HCT116 (cell line): Measurements from ENCODE around the gene OAS2. TPM values are rescaled to one million over a fixed set of nuclear protein-coding genes. Genes with fewer than 3 reads are reported as not detected.

ENCODE experiments used
- ATAC-seq: fragments of 200-7000 bp; cut with Tn5 transposase; 2 replicates; pipeline ENCODE4 v1.9.1; 2020; ENCODE audit warnings: mild to moderate bottlenecking, moderate library complexity
- BruUV-seq: library from RNA; stranded (reverse); fragments of 400-500 nt; replicated peaks from 2 replicates; lab custom pipeline; 2021; lab: Mats Ljungman, UMichigan
- CTCF ChIA-PET: fragments of 300-600 bp; sonication (Branson Sonifier 250); formaldehyde crosslinking; loops from one replicate; lab custom pipeline; 2021; ENCODE audit warnings: antibody characterized with exemption; lab: Charles Lee
- POLR2A ChIA-PET: fragments of 300-600, 350-600 bp; sonication (Branson Sonifier 250); formaldehyde crosslinking; loops from one replicate; lab custom pipeline; 2021; ENCODE audit warnings: antibody characterized with exemption; lab: Charles Lee
- RAD21 ChIA-PET, 2 experiments: fragments of 300-600 bp; sonication (Branson Sonifier 250); formaldehyde crosslinking; loops; one replicate each; lab custom pipeline; 2023; ENCODE audit warnings: low total read pairs in 2 of 2; ENCODE audit not compliant: uncharacterized antibody in 2 of 2, unreplicated experiment in 2 of 2, low non-redundant PET in 1 of 2; lab: Charles Lee
- DNase-seq: peaks from one replicate; pipeline ENCODE4 v3.0.0-alpha.2; 2010; ENCODE audit warnings: low read depth, low spot score
- H2AFZ ChIP-seq: fragments of 200-600 bp; shearing (Covaris generic), sonication (generic); 2 replicates; pipeline ENCODE4 v1.6.1; 2017; ENCODE audit warnings: low read depth, mixed run types, mixed read lengths, antibody characterized with exemption, low read length; ENCODE audit not compliant: poor library complexity, severe bottlenecking
- H3K27ac ChIP-seq: 2 replicates; pipeline ENCODE4 v1.5.1; 2012; ENCODE audit warnings: low read depth, low read length
- H3K27me3 ChIP-seq: fragments of 200-600 bp; sonication (generic); 2 replicates; pipeline ENCODE4 v1.6.1; 2016; ENCODE audit warnings: mixed run types, low read length, mixed read lengths; ENCODE audit not compliant: insufficient read depth
- H3K36me3 ChIP-seq, 2 experiments: fragments of 200-500 bp in 1 of 2; fragments of 200-600 bp in 1 of 2; sonication (Bioruptor generic) in 1 of 2; sonication (generic) in 1 of 2; 2 replicates each; pipeline versions ENCODE4 v1.5.1 to v1.6.1; 2014 to 2016; ENCODE audit warnings: low read length in 2 of 2, inconsistent platforms in 1 of 2, mixed read lengths in 1 of 2, mixed run types in 1 of 2; ENCODE audit not compliant: insufficient read depth in 2 of 2, control insufficient read depth in 1 of 2
- H3K4me1 ChIP-seq, 2 experiments: fragments of 200-600 bp in 1 of 2; sonication (generic) in 1 of 2; 2 replicates each; pipeline versions ENCODE4 v1.5.1 to v1.6.1; 2012 to 2017; ENCODE audit warnings: low read length in 2 of 2, inconsistent platforms in 1 of 2, mild to moderate bottlenecking in 1 of 2, mixed read lengths in 1 of 2, mixed run types in 1 of 2, moderate library complexity in 1 of 2; ENCODE audit not compliant: insufficient read depth in 2 of 2, control insufficient read depth in 1 of 2
- H3K4me2 ChIP-seq: fragments of 200-600 bp; sonication (generic); 2 replicates; pipeline ENCODE4 v1.6.1; 2017; ENCODE audit warnings: mixed run types, low read length, mixed read lengths
- H3K4me3 ChIP-seq, 2 experiments: fragments of 200-600 bp in 1 of 2; sonication (generic) in 1 of 2; replicated peaks in 1 of 2; 2 replicates each; pipeline ENCODE4 v1.5.1; 2011 to 2016; ENCODE audit warnings: low read length in 2 of 2, control low read depth in 1 of 2, low read depth in 1 of 2, mild to moderate bottlenecking in 1 of 2, mixed read lengths in 1 of 2, mixed run types in 1 of 2
- H3K79me2 ChIP-seq: fragments of 200-600 bp; sonication (generic); 2 replicates; pipeline ENCODE4 v1.6.1; 2017; ENCODE audit warnings: mild to moderate bottlenecking, mixed run types, low read length, moderate library complexity, mixed read lengths; ENCODE audit not compliant: insufficient read depth
- H3K9ac ChIP-seq: fragments of 200-600 bp; sonication (generic); 2 replicates; pipeline ENCODE4 v1.6.1; 2016; ENCODE audit warnings: low read length, mixed read lengths
- H3K9me2 ChIP-seq: fragments of 200-600 bp; sonication (generic), shearing (Covaris generic); 2 replicates; pipeline ENCODE4 v1.6.1; 2017; ENCODE audit warnings: mixed run types, mild to moderate bottlenecking, moderate library complexity; ENCODE audit not compliant: insufficient read depth
- H3K9me3 ChIP-seq, 2 experiments: fragments of 200-500 bp in 1 of 2; fragments of 200-600 bp in 1 of 2; sonication (Bioruptor generic) in 1 of 2; sonication (generic) in 1 of 2; 2 replicates each; pipeline ENCODE4 v1.6.1; 2014 to 2017; ENCODE audit warnings: low read length in 2 of 2, mixed read lengths in 2 of 2, inconsistent platforms in 1 of 2, low read depth in 1 of 2, mild to moderate bottlenecking in 1 of 2, mixed run types in 1 of 2, moderate library complexity in 1 of 2; ENCODE audit not compliant: control insufficient read depth in 1 of 2, insufficient read depth in 1 of 2
- H4K20me1 ChIP-seq: fragments of 200-600 bp; sonication (generic), shearing (Covaris generic); 2 replicates; pipeline ENCODE4 v1.6.1; 2017; ENCODE audit warnings: mixed run types, mild to moderate bottlenecking, moderate library complexity; ENCODE audit not compliant: insufficient read depth
- CEBPB ChIP-seq: IDR thresholded peaks from 2 replicates; pipeline ENCODE4 v1.6.1; 2012; ENCODE audit warnings: low read depth
- CTCF ChIP-seq, 3 experiments: fragments of 200-600 bp in 1 of 3; sonication (generic) in 1 of 3; IDR thresholded peaks in 2 of 3; conservative IDR thresholded peaks in 1 of 3; 2 replicates each; pipeline ENCODE4 v1.5.1; 2012 to 2017; ENCODE audit warnings: low read depth in 2 of 3, low read length in 2 of 3, antibody characterized with exemption in 1 of 3, borderline replicate concordance in 1 of 3, control low read depth in 1 of 3, mild to moderate bottlenecking in 1 of 3, mixed read lengths in 1 of 3, mixed run types in 1 of 3, moderate library complexity in 1 of 3; ENCODE audit not compliant: insufficient read depth in 1 of 3
- EZH2 ChIP-seq: fragments of 200-600 bp; sonication (generic); IDR thresholded peaks from 2 replicates; pipeline ENCODE4 v1.6.1; 2017; ENCODE audit warnings: antibody characterized with exemption, mixed run types
- EZH2phosphoT487 ChIP-seq: fragments of 200-600 bp; IDR thresholded peaks from 2 replicates; pipeline ENCODE4 v1.6.1; 2018; ENCODE audit warnings: antibody characterized with exemption, borderline replicate concordance
- JUND ChIP-seq: IDR thresholded peaks from 2 replicates; pipeline ENCODE4 v1.6.1; 2012
- POLR2A ChIP-seq: IDR thresholded peaks from 2 replicates; pipeline ENCODE4 v1.7.0; 2011; ENCODE audit warnings: borderline replicate concordance; ENCODE audit not compliant: insufficient read depth, insufficient read length; ENCODE audit errors: extremely low read depth
- POLR2AphosphoS5 ChIP-seq: IDR thresholded peaks from 2 replicates; pipeline ENCODE4 v1.6.1; 2011; ENCODE audit warnings: mild to moderate bottlenecking, low read depth, low read length, moderate library complexity
- RAD21 ChIP-seq: IDR thresholded peaks from 2 replicates; pipeline ENCODE4 v1.6.1; 2012; ENCODE audit warnings: low read depth, mild to moderate bottlenecking
- REST ChIP-seq: IDR thresholded peaks from 2 replicates; pipeline ENCODE4 v1.6.1; 2012; ENCODE audit warnings: low read depth
- SP1 ChIP-seq: IDR thresholded peaks from 2 replicates; pipeline ENCODE4 v1.6.1; 2012; ENCODE audit warnings: low read depth
- SRF ChIP-seq: IDR thresholded peaks from 2 replicates; pipeline ENCODE4 v1.6.1; 2012; ENCODE audit warnings: low read depth
- ZFX ChIP-seq: fragments of 450-650 bp; IDR thresholded peaks from 2 replicates; pipeline ENCODE4 v1.6.1; 2017
- intact Hi-C: fragments of 100-400 bp; cut with micrococcal nuclease; formaldehyde crosslinking; loops from 2 replicates; pipeline ENCODE4 v1.10.0; 2022
- total RNA-seq: library from RNA; stranded (reverse); gene quantifications from one replicate; pipeline ENCODE4 v1.2.1, GENCODE V29; 2021; ENCODE audit not compliant: unreplicated experiment
- TF ChIP-seq, protein P1 (sequence below): IDR thresholded peaks from 2 replicates; pipeline ENCODE4 v1.6.1; 2011; ENCODE audit warnings: mild to moderate bottlenecking, low read length, moderate library complexity; ENCODE audit not compliant: insufficient replicate concordance; ENCODE audit errors: extremely low read depth
- TF ChIP-seq, protein P2 (sequence below): IDR thresholded peaks from 2 replicates; pipeline ENCODE4 v1.6.1; 2012

OAS2 gene
- total RNA-seq, 1 experiment from 2014 or later = 0.30 TPM

GRCh38 chr12:112964915-112965314, 13.4 kb upstream of the OAS2 start (continued):
- TF ChIP-seq, protein P1, sequence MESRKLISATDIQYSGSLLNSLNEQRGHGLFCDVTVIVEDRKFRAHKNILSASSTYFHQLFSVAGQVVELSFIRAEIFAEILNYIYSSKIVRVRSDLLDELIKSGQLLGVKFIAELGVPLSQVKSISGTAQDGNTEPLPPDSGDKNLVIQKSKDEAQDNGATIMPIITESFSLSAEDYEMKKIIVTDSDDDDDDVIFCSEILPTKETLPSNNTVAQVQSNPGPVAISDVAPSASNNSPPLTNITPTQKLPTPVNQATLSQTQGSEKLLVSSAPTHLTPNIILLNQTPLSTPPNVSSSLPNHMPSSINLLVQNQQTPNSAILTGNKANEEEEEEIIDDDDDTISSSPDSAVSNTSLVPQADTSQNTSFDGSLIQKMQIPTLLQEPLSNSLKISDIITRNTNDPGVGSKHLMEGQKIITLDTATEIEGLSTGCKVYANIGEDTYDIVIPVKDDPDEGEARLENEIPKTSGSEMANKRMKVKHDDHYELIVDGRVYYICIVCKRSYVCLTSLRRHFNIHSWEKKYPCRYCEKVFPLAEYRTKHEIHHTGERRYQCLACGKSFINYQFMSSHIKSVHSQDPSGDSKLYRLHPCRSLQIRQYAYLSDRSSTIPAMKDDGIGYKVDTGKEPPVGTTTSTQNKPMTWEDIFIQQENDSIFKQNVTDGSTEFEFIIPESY = no peak
- TF ChIP-seq RAD21 = no peak
- no peak for TF ChIP-seq SRF

DNA sequence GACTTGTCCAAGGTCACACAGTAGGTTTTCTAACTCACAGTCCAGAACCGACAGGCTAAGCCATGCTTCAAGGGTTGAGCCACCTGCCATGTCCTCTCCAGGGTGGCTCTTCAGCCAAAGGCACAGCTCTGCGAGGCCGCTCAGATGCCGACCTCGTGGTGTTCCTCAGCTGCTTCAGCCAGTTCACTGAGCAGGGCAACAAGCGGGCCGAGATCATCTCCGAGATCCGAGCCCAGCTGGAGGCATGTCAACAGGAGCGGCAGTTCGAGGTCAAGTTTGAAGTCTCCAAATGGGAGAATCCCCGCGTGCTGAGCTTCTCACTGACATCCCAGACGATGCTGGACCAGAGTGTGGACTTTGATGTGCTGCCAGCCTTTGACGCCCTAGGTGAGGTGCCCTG, 12.7 kb upstream of the OAS2 start:
- H3K4me2 ChIP-seq = no peak overlapping the region
- no peak overlapping the region for H3K27ac ChIP-seq
- no peaks in the 10 kb centered on the region for H3K4me1 ChIP-seq
- no peaks in the 10 kb centered on the region for H3K9me2 ChIP-seq
- CTCF ChIA-PET = no interaction called here
- intact Hi-C loops = no loop called here
- peaks cover 0 to 7% of the 10 kb centered on the region in 2 experiments; a peak in 1 of 4 replicates for H3K36me3 ChIP-seq
- H3K4me3 ChIP-seq = no peak overlapping the region
- TF ChIP-seq CEBPB = no peak
- TF ChIP-seq POLR2AphosphoS5 = no peak
- TF ChIP-seq JUND = no peak
- TF ChIP-seq RAD21 = no peak
- no peak for TF ChIP-seq SP1
- no peak for TF ChIP-seq ZFX
- no peak for TF ChIP-seq CTCF (IDR thresholded peaks at IDR 0.05 in 2 of 3, conservative IDR thresholded peaks at IDR 0.05 in 1 of 3; ENCODE audit: borderline replicate concordance in 1 of 3, insufficient read depth in 1 of 3, low read depth in 2 of 3, low read length in 2 of 3)
- no peak for TF ChIP-seq POLR2A
- TF ChIP-seq EZH2 = no peak
- no peak for TF ChIP-seq REST
- TF ChIP-seq, protein P2, sequence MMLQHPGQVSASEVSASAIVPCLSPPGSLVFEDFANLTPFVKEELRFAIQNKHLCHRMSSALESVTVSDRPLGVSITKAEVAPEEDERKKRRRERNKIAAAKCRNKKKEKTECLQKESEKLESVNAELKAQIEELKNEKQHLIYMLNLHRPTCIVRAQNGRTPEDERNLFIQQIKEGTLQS = no peak
- TF ChIP-seq EZH2phosphoT487 = no peak
- H3K27me3 ChIP-seq = no peaks in the 10 kb centered on the region
- no TSS peak for BruUV-seq
- ATAC-seq (no peak), DNase-seq (no peak)
- RAD21 ChIA-PET = no interaction called here
- no peaks in the 10 kb centered on the region for H3K79me2 ChIP-seq
- POLR2A ChIA-PET = no interaction called here
- H4K20me1 ChIP-seq = no peaks in the 10 kb centered on the region
- H3K9me3 ChIP-seq = no peaks in the 10 kb centered on the region
- no peak overlapping the region for H3K9ac ChIP-seq
- no peak overlapping the region for H2AFZ ChIP-seq
